SKM-1 treated with dmso at 0.1 percent for 144 hours (cell line): ENCODE results near the gene HUNK.

Experiments used
- DNase-seq: peaks from one replicate; lab custom pipeline; 2025; ENCODE audit not compliant: unreplicated experiment; lab: John Stamatoyannopoulos, UW

Gene HUNK

DNA sequence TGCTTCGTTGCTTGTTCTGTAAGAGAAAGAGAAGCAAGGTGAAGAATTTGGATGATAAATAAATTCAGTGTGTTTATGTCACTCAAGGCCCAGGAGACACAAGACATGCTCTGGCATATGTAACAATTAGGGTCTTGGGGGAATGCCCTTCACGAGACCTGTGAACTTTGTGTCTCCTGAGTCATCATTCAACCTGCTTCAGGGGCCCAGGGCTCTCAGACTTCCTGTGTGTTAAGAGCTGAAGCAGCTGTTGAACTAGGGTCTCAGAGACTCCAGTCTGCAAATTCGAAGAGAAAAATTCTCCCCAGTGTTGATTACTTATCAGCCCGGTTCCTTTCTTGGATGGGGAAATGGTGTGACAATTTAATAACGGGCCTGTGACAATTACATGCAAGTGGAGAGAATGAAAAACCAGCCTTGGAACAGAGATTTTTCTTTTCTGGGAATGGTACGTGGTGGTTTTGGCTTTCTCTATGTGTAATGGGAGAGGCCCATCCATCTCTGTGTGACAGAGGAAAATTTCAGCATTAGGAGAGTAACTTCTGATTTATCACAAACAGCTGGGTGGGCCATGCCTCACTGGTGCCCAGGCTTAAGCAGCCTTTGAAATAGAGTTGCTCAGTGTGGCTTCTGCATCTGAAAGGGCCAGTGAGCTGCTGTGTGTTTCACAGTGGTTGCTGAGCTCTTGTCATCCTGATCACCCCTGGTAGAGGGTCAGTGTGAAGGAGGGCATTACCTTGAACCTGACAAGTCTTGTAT, 22.4 kb downstream of the HUNK start:
- DNase-seq = no peak

DNA sequence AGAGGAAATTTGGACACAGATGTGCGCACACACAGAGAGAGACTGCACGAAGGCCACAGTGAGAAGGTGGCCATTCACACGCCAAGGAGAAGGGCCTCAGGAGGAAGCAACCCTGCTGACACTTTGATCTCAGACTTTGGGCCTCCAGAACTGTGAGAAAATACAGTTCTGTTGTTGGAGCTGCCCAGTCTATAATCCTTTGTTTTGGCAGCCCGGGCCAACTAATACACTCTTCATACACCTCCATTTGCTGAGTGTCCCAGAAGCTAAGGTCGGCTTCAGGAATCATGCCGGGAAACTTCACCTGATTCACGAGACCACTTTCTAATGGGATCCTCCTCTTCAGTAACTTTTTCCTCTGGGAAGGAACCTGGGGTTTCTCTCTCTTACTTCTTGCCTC, 23.2 kb downstream of the HUNK start:
- no peak for DNase-seq

DNA sequence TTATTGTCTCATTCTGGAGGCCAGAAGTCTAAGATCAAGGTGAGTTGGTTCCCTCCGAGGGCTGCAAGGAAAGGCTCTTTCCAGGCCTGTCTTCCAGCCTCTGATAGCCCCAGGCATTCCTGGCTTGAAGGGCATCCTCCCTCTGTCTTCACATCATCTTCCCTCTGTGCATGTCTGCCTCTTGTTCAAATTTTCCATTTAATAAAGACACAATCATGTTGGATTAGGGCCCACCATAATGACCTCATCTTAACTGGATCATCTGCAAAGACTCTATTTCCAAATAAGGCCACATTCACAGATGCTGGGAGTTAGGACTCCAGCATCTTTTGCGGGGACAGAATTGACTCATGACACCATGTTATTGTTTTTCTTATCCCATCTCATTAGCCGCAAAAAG, 24.5 kb downstream of the HUNK start:
- DNase-seq = no peak

DNA sequence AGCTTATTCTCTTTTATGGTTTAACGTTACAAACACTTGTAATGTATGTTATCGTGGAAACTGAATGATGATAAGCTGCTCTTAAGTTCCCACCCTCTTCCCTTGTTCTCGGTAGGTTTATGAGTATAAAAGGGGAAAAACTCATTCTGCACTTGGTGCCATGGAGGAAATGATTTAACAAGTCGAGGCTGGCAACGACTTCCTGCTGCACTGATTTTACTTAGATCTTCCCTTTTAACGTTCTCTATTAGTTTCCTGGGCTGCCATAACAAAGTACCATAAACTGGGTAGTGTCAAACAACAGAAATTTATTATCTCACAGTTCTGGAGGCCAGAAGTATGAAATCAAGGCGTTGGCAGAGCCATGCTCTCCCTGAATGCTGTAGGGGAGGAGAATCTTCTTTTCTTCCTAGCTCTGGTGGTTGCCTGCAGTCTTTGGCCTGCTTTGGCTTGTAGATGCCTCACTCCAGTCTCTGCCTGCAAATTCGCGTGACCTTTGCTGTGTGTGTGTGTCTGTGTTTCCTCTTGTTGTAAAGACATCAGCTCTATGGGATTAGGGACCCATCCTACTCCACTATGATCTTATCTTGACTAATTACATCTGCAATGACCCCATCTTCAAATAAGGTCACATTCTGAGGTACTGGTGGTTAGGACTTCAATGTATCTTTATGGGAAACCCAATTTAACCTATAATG, 26.3 kb downstream of the HUNK start:
- no peak for DNase-seq

DNA sequence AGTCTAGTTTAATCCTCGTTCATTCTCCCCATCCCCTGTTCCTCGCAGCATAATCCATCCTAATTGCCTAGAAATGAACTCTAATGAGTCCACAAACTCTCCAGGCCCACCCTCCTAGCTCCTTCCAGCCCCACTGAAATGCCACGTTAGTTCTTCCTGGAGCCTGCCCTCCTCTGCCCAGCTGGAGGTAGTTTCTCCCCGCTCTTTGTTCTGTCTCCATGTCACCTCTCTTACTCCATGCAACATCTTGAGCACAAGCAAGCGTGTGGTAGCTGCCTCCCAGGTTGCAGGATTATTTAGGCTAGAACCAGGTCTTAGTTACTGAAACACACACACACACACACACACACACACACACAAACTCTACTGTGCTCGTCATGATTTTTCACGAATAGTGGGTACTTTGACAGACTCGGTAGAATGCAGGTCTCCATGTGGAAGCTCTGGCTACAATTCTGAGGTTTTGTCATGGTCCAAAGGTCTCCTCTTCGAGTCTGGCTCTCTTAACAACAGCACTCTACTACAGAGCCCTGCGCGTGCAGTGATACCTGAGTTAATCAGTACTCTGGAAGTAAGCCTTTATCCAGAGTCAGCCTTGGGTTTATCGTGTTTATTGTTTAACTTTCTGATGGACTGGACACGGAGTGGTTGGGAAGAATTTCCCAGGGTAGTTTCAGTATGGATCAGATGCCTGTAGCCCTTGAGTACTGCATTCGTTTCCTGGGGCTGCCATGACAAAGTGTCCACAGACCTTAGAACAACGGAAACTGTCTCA, 27.5 kb downstream of the HUNK start:
- DNase-seq = no peak

DNA sequence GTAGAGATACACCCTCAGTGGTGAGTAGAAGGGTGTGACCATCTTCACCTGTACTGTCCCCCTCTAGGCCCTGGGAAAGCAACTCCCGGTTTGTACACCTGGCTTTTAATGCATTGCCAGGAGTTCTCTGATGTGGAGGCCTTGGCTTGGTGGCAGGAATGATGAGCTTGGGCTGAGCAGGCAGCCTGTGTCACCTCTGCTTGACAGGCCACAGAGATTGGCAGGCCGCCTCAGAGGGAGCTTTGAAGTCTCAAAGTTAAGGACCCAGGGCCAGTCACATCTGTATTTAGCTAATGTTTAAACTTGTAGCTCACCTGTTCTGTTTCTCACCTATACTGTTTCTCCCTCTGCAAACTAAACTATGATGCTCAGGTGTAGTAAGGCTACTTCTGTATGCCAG, 28.5 kb downstream of the HUNK start:
- DNase-seq = no peak

DNA sequence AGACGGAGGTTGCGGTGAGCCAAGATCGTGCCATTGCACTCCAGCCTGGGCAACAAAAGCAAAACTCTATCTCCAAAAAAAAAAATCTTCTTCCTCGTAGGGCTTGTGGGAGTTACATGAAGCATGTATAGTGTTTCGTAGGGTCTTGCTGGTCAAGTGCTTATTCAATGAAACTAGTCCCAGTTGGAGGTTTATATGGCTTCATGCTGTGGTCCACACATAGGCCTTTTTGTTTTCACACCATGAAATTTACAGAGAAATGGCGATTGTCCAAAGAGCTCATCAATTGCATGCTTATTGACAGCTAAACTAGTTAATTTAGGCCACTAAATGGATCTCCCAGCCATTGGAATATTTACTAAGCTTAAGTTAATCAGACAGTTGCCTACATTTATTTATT, 29.6 kb downstream of the HUNK start:
- no peak for DNase-seq

DNA sequence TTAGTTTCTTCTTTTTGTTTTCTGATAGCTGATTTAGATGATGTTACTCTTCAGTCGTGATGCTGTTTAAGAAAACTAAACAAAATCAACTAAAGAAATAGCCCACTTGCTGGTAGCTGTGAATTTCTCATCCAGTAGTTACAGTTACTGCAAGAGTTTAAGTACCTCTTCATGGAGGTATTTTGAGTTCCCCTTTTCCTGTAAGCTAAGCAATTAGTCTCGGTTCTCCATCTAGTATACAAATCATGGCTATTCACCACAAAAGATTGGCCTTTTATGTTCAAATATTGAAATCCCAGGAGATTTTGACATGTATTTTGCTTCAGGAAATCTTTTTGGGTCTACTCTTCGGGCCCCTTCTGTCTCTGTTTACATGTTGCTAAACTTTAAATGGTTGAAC, 31.1 kb downstream of the HUNK start:
- DNase-seq = no peak

DNA sequence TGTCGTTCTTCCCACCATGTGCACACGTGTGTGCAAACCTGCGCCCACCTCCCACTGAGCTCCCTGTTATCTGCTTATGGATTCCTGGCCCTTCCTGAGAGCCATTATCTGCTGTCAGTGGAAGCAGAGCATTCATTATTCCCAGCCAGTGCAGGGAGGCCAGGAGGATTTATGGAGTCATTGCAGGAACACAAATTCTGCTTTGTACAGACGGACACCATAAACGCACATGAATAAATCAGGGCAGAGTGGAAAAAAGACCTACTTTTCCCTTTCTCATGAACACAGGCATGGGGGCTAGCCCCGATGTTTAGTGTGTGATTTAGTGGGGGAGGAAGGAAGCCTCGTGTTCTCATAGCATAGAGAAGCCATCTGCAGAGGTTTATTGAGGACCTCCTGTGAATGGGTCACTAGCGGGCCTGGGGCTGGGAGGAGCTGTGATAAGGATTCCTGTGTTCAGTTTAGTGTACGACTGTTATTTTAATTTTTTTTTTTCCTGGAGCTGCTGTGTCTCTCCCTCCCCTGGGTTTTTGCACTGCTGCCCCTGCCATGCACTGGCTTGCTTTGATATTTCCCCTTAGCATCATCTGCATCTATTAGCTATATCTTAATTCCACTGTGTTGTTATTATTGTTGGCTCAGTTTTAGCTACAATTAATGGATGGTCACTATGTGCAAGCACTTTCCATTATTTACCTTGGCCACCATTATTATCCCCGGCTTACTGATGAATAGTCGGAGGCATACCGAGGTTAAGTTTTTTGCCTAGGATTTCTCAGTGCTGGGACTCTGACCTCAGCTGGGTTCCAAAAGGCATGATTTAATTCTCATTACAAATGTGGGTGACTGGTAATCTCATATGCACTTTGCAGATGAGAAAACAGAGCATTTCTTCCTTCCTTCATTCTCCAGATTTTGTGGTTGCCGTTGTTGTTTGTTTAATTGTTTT, 33.0 kb downstream of the HUNK start:
- no peak for DNase-seq

DNA sequence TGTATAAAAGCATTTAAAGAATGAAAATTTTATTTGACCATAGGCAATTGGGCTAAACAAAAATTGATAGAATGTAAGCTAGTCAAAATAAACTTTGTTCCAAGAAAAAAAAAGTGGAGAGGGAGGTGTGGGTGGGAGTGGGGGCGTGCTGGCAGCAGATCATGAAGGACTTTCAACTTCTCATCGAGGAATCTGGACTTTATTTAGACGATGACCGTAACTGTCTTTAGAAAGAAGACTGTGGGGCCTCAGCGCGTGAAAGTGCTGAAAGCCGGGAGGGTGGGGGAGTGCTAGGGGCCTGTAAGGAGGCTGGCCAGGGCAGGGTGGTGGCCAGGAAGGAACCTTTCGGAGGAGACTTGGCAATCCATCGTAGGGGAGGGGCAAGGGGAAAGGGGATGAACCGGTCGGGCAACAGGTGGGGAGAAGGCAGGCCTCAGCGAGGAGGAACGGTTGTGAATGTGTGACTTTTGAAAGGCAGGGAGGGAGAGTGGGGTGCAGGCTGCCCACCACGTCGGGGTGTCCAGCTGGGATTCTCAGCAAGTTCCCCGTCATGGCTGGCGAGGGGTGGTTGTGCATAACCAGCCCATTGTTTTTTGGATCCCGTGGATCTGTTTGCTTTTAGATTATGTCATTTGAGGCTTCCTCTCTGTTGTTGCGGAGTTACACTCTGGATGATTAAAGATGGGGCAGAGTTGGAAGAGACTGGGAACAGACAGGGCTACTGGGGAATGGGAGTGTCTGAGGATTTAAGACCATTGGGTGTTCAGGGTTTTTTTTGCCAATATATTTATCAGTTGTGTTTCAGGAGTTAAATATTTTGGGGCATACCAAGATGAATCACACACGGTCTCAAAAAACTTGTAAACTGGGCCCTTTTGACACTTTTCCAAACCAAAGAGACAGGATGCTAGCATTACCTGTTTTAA, 35.5 kb downstream of the HUNK start:
- DNase-seq = no peak

DNA sequence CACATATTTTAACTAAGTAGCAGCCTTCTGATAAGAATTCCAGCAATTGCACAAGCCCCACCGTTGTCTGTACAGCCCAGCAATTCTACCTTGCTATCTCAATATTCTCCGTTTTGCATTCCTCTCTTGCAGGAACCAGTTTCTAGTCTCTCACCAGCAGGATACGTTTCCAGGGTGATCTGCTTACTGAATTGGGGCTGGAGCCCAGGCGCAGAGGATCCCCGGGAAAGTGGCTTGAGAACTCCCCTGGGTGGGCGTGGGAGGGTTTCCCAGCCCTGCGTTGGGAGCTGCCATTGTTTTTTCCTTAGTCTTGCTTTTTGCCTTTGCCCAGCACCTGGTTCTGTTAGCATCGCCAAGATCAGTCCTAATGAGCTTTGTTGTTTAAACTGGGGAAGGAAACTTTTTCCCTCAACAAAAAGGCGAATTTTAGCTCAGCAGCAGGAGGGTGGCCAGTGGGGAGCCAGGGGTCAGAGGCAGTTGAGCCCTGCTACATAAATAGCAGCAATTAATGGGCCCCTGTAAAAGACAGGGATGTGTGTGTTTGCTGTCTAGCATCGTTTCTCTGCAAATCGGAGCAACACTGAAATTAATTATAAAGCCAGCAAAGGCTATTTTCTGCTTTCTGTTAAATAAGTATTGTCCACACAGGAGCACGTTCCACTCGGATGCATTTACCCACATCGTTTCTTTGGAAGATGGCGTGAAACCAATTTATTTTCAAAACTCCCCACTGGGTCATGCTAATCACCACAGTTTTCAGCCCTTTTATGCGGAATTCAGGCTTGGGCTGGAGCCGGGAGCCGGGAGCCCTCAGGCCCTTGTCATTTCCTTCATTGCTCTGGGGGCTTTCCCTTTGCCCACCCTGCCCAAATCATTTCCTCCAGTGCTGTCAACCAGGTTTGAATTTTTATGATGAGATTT, 36.6 kb downstream of the HUNK start:
- no peak for DNase-seq

DNA sequence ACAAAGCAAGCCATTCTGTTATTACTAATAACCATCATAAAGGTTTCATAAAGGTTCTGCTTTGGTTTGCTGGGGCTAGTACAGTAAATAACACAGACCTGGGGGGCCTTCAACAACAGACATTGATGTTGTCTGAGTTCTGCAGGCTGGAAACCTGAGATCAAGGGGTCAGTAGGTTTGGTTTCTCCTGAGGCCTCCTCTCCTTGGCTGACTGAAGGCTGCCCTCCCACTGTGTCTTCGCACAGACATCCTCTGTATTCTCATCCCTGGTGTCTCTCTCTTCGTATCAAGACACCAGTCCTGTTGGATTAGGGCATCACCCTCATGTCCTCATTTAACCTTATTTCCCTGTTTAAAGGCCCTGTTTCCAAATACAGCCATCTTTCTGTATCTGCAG, 37.3 kb downstream of the HUNK start:
- DNase-seq = no peak

DNA sequence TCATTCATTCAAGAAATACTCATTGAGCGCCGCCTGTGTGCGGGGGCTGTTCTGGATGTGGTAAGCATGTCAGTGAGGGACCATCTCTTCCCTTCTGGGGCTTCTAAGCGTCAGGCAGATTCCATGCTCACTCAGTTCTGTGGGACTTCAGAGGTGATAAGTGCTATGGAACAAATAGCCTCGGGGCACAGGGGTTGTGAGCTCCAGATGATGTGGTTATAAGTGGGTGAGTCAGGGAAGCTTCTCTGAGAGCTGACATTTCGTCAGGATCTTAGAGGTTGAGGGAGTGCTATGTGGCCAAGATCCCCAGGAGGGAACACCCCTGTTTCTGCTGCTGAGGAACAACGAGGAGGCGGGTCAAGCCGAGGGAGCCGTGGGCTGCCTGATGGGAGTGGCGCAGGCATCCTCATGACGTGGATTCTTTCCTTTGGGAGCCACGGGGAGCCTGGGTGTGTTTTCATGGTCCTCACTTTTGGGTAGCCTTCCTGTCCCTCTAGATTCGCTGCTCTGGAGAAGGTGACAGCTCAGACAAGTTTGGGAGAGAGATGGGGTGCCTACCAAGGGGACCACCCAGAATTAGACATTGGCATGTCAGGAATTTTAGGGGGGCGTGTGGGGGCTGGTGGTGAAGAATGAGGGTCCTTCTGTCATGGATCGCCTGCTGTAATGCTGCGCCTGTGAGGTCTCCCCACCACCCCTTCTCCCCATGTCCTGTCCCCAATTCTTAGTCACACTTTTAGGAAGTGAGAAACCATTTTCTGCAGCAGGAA, 38.5 kb downstream of the HUNK start:
- DNase-seq = no peak

DNA sequence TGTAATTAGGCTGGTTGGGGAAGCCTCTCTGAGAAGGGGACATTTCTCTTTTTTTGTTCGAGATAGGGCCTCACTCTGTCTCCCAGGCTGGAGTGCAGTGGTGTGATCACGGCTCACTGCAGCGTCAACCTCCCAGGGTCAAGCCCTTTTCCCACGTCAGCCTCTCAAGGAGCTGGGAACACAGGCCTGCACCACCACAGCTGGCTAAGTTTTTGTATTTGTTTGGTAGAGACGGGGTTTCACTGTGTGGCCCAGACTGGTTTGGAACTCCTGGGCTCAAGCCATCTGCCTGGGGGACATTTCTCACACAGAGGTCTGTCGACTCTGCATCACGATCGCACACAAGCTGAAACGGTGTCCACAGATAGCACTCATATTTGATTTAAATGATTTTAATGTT, 39.7 kb downstream of the HUNK start:
- DNase-seq = no peak

DNA sequence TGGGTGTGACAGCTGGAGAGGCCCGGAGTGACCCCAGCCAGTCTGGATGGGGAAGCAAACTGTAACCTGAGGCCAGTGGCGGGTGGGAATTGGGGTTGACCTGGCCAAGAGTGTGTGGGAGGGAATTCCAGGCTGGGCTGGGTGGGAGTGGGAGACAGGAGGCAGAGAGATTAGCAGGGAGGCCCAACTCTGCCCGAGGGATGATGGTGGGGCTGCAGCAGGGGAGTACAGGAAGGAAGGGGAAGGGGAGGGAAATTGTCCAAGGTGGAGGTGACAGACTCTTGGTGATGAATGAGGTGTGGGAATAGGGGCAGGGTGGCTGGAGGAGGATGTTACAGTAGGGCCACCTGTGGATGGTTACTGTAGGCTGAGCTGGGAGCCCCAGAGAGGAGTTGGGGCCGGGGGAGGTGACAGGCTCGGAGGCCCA, 40.4 kb downstream of the HUNK start:
- DNase-seq = no peak

DNA sequence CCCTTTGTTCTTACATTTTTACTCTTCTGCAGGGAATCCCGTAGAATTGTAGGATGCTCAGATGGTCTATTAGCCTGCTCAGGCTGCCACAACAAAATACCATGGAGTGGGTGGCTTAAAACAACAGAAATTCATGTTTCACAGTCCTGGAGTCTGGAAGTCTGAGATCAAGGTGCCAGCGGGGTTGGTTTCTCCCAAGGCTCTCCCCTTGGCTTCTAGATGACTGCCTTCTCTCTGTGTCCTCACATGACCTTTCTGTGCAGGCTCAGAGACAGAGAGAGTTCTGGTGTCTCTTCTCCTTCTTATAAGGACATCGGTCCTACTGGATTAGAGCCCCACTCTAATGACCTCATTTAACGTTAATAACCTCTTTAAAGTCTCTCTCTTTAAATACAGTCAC, 41.7 kb downstream of the HUNK start:
- no peak for DNase-seq

DNA sequence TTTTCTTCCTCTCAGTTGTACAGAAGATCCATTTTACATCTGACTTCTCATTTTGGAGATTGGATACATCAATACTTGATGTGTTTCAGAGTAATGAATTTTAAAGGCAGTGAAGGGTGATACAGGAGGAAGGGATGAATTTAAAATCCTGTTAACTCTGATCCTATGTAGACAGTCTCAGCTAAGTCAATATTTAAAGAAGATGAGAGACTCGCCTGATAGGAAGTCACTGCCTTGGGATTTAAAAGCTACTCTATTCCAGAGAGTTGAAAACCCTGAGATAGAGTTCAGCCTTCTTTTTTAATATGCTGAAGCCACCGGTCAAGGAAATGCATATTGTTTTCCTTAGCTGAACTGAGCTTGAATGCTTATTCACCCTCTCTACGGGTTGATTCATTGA, 42.7 kb downstream of the HUNK start:
- no peak for DNase-seq

DNA sequence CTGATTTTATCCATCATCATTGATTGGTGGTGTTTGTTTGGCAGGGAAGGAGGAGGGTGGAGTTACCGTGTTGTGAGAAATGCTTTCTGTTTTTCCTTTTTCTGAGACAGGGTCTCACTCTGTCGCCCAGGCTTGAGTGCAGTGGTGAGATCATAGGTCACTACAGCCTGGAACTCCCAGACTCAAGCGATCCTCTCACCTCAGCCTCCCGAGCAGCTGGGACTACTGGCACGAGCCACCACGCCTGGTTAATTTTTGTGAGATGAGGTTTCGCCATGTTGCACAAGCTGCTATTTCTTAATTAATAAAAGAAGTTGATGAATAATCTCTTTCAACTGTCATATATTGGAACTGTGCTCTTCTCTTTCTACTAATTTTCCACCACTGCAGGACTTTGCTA, 44.3 kb downstream of the HUNK start:
- no peak for DNase-seq
